ENCODE results near the gene STYX.
A peak's percentile ranks its signal among the peaks of the same experiment; 100 is the strongest.

STYX gene

GRCh38 chr14:52790011-52790755 is 60.2 kb downstream of the STYX start:
- DNase-seq (ENCODE audit: low read depth) = no peak

- no peak for DNase-seq (ENCODE audit: low read depth)
Measured at GRCh38 chr14:52790756-52791222, 60.8 kb downstream of the STYX start.

GRCh38 chr14:52791223-52792096 is 61.5 kb downstream of the STYX start, which contains the start of gene GNPNAT1:
TSS of gene GNPNAT1 (minus strand) at chr14:52791607. CDS start at chr14:52784650, 6,957 bp downstream.
- DNase-seq (ENCODE audit: low read depth) = peak; percentile 86

DNA sequence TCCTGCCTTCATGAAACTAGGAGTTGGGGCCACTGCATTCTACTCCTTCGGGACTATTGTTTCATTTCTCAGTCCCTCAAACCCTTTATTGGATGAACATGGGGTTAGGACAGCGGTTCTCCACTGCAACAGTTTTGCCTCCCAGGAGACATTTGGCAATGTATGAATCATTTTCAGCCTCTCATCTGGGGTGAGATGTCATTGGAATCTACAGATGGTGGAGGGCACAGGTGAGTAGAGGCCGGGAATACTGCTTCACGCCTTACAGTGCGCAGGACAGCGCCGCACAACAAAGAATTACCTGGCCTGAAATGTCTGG is 62.1 kb downstream of the STYX start:
- DNase-seq (ENCODE audit: low read depth) = no peak

DNA sequence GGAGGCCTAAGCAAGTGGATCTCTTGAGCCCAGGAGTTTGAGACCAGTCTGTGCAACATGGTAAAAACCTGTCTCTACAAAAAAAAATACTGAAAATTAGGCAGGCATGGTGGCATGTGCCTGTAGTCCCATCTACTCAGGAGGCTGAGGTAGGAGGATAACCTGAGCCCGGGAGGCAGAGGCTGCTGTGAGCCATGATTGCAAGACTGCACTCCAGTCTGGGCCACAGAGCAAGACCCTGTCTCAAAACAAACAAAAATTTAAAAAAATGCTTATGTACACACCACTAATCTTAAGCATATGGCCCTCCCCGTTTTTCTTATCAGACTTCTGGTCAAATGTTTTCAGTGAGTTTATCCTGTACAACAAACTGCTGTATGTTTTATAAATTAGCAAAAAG is 63.1 kb downstream of the STYX start:
- DNase-seq (ENCODE audit: low read depth) = no peak

GRCh38 chr14:52797653-52798052 is 67.7 kb downstream of the STYX start:
- no peak for DNase-seq (ENCODE audit: low read depth)

DNA sequence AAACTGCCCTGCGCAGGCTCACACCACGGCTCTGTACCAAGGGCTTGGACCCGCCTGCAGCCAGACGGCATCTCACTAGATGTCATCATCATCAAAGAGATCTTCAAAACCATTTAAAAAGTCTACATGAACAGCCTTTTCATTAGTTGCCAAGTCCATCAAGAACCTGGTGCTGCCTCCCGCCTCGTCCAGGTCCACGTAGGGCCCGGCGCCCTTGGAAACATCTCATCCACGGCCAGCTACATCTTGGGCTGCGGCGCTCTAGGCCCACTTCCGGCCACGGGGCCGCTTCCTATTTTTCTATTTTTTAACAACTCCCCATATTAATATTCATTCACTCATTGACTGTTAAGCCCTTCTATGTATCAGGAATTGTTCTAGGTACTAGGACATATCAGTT is 68.9 kb downstream of the STYX start:
- no peak for DNase-seq (ENCODE audit: low read depth)

GRCh38 chr14:52801014-52801712 is 71.2 kb downstream of the STYX start:
- DNase-seq (ENCODE audit: low read depth) = no peak

- DNase-seq (ENCODE audit: low read depth) = no peak
Measured at GRCh38 chr14:52802597-52802996, 72.6 kb downstream of the STYX start.

- DNase-seq (ENCODE audit: low read depth) = no peak
Measured at GRCh38 chr14:52806115-52806514, 76.1 kb downstream of the STYX start.

DNA sequence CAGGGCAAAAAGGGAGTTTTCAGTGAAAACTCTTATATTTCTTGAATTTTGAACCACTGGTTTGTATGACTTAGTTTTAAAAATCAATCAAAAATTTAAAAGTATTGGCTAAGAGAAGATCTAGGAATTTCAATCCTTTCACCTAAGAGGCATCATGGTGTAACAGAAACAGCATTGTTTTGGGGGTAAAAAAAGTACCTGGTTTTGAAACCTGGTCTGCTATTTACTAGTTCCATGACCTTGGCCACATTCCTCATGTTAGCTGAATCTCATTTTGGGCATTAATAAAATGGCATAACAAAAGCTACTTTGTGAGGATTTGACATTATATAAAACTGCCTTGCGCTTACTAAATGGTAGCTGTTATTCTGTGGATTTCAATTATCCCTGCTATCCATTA is 78.1 kb downstream of the STYX start:
- DNase-seq (ENCODE audit: low read depth) = no peak

GRCh38 chr14:52821805-52822250 is 91.9 kb downstream of the STYX start:
- no peak for DNase-seq (ENCODE audit: low read depth)

DNA sequence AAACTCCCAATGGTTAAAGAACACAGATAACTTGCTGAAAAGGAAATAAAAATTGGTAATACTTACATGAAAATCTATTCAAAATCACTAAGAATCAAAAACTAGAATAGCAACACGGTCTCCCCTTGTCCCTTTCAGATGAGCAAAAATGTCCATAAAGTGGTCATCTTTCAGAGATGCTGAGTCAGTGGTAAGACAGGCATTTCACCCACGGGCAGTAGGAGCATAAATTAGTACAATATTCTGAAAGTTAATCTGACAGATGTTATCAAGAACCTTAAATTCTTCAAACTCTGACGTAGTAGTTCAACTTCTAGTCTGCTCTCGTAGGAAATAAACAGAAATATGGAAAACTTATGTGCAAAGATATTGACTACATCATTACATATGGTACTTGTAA is 94.5 kb downstream of the STYX start:
- no peak for DNase-seq (ENCODE audit: low read depth)
